Measurements from ENCODE around the gene ATG10.

ATG10 gene

DNA sequence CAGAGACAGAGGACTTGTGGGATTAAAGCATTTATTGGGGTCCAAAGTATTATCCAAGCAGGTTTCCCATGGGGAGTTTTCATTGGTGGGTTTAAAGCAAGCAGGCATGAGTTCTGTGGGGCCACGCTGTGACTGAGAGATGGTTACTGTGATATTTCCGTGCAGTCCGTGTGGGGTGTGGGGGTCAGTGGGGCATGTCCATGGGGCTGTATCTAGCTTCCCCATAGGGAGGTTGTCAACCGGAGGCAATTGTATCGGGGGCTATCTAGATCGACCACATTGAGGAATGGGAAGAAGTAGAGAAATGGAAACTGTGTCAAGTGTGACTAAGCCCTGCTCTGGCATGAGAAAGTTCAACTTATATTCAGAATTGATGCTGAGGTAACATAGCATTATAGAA lies 313.4 kb downstream of the ATG10 start:
- no peak for DNase-seq

DNA sequence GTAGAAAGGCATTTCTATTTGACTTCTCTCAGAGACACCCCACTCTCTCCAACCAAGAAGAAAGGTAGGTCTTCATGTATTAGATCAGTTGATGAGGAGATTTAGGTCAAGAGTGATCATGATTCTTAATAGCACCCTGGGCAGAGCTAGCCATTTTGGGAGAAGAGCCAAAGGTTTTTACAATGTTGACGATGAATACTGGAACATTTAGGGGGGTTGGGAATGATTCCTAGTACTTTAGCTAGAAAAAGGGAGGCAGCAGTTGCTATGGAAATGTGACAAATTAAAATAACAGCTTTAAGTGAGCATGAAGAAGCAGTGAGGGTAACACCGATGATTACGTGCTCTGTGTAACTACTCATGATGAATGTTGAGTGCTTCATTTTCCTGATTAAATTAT lies 315.8 kb downstream of the ATG10 start:
- DNase-seq, result no peak

DNA sequence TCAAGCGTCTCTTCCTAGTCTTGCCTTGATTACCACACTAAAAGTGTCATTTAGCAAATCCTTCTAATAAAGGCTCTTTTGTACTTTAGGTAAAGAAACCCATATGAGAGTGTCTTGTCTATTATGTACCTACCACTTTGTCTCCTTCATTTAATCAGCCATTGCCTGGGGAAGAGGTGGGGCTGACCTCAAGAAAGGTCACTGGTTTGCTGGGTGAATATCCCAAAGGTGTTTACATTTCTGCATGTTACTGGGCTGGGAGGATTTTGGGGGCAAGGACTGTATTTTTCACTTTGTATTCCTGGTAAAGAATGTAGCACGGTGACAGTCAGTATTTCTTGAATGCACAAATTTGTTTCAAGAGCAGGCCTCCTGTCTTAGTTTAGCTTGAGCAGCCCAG lies 318.2 kb downstream of the ATG10 start:
- DNase-seq, result no peak

DNA sequence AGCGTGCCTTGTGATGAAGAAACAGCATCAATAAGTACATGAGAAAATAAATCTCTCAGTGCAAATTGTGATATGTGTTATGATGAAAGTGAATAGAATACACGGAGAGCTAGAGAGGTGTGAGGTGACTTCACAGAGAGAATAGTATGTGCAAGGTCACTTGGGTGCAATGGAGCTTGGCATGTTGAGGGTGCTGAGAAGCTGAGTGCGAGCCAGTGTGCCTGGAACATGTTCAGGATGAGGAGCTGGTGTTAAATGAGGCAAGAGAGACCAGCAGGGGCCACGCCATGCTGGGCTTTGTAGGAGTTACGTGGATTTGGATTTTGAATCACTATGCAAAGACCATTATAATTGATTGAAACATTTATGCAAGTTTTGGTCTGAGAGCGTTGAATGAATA lies 319.1 kb downstream of the ATG10 start:
- DNase-seq, result no peak

DNA sequence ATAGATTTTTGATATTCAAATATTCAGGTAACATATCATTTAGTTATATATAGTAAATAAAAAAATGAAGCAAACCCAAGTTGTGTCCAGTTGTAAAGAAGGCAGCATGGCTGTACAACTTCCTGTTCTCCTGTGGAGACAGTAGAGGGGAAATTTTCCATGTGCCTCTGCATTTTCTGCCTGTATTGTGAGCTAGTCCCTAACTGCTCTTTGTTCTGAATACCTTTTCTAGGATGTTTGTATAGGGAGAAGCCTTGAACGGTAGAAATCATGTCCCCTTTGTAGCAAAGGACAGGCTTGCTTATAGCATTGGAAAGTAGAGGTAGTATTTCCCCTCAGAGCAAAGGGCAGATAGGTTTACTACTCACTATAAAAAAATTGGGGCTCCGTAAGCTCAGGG lies 319.6 kb downstream of the ATG10 start:
- DNase-seq, result no peak

DNA sequence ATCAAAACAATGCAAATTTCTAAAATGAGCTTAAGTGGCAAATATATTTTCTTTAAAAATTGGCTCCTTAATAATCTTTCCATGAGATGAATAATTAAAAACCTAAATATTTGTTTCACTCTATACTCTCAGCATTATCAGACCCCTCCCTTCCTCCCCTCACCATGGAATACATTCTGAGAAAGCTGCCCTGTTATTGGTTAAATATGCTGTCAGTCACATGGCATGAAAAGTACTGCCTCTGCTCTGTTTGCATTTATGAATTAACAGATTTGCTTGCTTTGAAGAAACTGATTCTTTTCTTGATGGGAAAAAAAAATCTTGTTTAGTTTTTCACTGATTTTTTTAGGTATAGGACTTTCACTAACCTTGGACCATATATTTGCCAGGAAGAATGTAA lies 323.3 kb downstream of the ATG10 start:
- no peak for DNase-seq

DNA sequence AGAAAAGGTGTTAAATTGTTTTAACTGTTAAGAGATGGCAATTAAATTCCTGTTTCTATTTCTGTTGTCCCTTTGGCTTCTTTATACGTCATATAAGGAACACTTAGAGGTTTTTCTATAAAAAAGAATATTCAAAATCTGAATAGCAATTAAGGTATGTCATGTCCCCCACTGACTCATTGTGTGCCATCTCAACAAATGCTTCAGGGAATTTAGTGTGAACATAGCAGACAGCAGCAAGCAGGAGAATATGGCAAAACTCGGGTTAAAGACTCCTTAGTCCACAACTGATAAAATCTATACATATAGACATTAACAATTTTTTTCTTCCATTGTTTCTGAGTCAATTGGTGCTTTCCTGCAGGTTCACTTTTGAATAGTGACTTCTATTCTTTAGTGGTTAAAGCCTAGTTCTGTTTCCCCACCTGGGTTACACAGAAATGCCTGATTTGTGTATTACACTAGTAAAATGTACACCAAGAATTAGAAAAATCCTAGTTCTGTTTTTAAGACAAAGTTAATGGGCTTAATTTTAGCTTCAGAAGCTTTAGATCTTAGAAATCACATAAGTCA lies 324.2 kb downstream of the ATG10 start:
- no peak for DNase-seq

DNA sequence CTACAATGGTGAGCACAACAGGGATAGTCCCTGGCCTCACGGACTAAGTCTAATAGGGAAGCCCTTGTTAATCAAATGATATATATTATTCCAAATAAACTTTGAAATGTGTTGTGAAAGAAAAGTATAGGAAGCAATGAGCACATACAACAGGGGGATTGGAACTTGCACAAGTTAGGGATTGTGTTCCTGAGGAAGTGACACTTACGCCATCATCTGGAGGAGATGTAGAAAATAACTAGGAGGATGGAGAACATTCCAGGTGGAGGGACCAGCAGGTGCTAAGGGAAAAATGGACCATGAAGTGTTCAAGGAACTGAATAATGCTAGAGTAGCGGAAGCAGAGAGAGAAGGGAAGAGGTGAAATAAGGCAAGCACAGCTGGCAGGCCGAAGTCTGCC lies 325.1 kb downstream of the ATG10 start:
- DNase-seq, result no peak

DNA sequence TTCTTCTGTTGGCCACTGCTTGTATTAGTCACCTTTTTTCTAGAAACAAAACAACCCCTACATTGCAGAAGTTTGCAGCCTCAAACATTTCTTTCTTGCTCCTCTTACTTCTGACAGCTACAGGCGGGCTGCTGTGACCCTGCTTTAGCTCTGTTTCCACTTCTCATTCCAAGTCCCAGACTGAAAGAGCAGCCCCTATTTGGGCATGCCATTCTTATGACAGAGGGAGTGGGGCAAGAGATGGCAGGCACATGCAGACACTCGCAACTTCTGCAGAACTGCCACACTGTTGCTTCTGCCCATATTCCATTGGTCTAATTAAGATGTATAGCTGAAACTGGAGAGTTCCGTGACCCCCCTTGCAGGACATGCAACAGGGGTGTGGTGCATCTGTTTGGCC lies 325.9 kb downstream of the ATG10 start:
- DNase-seq, result no peak

DNA sequence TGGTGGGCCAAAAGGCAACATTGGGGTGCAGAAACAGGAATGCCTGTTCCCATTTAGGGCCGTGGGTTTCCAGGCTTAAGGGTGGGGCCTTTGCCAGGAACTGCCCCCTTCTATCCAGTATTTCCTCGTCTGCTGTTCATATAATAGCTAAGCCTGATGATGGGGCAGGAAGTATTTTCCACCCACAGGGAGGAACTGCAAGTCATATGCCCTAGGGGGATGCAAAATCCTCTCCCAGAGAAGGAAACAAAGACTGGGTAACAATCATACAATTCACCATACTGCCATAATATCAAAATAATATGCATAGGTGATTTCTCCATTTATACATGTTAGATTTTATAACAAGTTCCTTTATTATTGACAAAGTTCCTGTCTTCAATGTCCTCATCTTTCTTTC lies 326.8 kb downstream of the ATG10 start:
- DNase-seq, result no peak

DNA sequence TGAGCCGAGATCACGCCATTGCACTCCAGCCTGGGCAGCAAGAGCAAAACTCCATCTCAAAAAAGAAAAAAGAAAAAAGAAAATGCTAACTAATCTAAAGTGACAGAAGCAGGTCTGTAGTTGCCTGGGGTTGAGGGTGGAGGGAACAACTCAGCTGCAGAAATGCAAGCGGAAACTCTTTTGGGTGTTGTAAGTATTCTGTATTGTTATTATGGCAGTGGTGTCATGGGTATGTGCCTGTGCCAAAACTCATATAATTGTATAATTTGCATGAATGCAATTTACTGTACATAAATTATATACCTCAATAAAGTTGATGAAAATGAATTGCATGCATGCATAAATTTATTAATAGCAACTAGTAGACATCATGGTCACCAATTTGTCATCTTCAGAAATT lies 329.4 kb downstream of the ATG10 start:
- DNase-seq, result no peak

All from CD4-positive, alpha-beta T cell treated with Interleukin-6 for 4 hours (primary cell).